VCaP (cell line): ENCODE results near the gene PLCG2.

Source experiments
- H3K27ac ChIP-seq: fragments of 450-650 bp; 2 replicates; pipeline ENCODE4 v1.5.1; 2017
- CTCF ChIP-seq: fragments of 450-650 bp; conservative IDR thresholded peaks from 2 replicates; pipeline ENCODE4 v1.5.1; 2017; ENCODE audit warnings: mild to moderate bottlenecking, moderate library complexity

PLCG2 gene

GRCh38 chr16:81744911-81745310, 34.2 kb upstream of the PLCG2 start:
- no peak for TF ChIP-seq CTCF
- no peak overlapping the region for H3K27ac ChIP-seq

- no peak for TF ChIP-seq CTCF
- H3K27ac ChIP-seq = no peak overlapping the region
These were observed 33.2 kb upstream of the PLCG2 start for GRCh38 chr16:81745704-81746558.

- no peak for TF ChIP-seq CTCF
- H3K27ac ChIP-seq = no peak overlapping the region
These were observed 32.5 kb upstream of the PLCG2 start for GRCh38 chr16:81746566-81746965.

- TF ChIP-seq CTCF = no peak
- H3K27ac ChIP-seq = no peak overlapping the region
These were observed 30.5 kb upstream of the PLCG2 start for GRCh38 chr16:81748476-81749198.

GRCh38 chr16:81752225-81752875, 26.7 kb upstream of the PLCG2 start:
- no peak overlapping the region for H3K27ac ChIP-seq

GRCh38 chr16:81752876-81753227, 26.2 kb upstream of the PLCG2 start:
- TF ChIP-seq CTCF = no peak
- H3K27ac ChIP-seq = no peak overlapping the region

More at GRCh38 chr16:81752225-81752875, 26.7 kb upstream of the PLCG2 start:
- no peak for TF ChIP-seq CTCF

- no peak for TF ChIP-seq CTCF
These were observed 24.2 kb upstream of the PLCG2 start for GRCh38 chr16:81754858-81755257.

More at GRCh38 chr16:81754858-81755257, 24.2 kb upstream of the PLCG2 start:
- no peak overlapping the region for H3K27ac ChIP-seq
